NCI-H2107 treated with DMSO at 0.1 percent for 48 hours (cell line): ENCODE data around the gene KDM2A.

ENCODE experiments used
- DNase-seq: peaks from one replicate; lab custom pipeline; 2025; ENCODE audit not compliant: unreplicated experiment; lab: John Stamatoyannopoulos, UW

The KDM2A gene

DNA sequence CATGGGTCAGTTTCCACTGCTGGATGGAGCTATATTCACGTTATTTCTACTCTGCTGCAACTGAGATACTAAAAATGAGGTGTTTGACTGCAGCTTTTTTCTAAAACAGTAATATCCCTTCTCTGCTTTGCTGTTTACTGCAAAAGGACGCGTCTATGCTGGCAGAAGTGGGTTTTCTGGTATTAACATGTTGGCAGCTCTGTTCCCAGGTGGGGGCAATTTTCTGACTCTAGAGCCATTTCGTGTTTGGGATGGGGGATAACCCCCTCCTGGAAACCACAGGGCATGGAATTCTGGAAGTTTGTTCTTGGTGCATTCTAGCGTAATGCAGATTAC is 152.1 kb downstream of the KDM2A start:
- no peak for DNase-seq

DNA sequence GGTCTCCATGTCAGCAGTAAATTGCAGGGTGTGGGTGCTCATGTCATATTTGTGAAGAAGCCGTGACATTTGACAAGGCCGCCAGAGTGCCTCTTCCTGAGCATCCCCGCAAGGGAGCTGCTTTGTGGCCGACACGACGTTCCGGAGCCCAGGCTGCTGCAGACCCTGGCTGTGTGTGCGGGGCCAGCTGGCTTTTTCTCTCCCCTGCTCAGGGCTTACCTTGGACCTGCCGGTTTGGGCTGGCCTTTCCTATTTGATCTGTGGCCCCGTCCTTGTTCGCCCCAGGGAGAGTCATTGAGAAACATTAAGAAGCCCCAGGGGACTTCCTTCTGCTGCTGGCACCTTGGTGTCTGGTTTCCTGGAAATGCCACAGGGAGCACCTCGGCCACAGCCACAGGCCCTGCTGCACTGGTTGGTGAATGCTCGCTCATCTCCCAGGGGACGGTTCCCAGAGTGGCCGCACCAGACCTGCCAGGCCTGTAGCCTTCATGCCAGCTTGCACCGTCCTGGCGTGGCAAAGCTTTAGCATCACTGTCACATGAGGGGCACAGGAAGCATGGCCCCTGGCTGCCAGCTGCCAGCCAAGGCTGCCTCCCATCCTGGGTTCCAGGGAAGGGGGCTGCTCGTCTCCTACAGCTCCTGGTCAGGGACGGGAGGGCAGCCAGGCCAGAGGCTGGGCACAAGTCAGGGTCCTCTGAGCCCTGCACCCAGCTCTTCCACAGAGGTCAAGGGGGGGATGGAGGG is 152.7 kb downstream of the KDM2A start:
- peak; percentile 65 for DNase-seq

GRCh38 chr11:67272327-67273259 is 153.5 kb downstream of the KDM2A start:
- DNase-seq, result no peak

DNA sequence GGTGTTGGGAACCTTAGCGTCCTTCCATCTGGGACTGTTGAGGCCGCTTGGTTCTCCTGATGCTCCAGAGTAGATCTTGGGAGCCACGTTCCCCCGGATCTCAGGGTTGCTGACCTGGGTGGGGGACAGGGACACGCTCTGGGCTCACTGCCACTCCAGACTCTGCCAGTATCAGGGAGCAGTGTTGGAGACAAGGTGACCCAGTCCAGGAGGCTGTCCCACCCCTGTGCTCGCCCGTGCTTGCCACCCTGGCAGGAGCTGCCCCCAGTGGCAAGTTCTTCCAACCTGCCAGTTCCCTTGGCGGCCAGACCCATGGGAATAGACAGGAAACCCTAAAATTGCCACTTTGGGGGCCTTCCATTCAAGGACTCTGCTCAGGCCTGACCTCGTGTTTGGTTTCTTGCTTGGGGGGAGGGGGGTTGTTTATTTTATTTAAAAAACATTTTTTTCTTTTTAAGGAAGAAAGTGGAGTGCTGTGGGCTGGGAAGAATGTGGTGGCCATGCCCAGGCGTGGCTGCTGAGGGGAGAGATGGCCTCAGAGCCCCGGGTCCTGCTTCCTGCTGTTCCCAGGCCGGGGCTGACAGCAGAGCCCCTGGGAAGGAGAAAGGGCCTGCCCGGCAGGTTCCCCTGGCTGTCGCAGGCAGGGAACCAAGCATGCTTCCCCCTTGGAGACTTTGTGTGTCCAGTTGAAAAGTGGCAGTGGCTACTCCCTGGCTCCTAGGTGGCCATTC is 154.4 kb downstream of the KDM2A start:
- DNase-seq, result no peak

DNA sequence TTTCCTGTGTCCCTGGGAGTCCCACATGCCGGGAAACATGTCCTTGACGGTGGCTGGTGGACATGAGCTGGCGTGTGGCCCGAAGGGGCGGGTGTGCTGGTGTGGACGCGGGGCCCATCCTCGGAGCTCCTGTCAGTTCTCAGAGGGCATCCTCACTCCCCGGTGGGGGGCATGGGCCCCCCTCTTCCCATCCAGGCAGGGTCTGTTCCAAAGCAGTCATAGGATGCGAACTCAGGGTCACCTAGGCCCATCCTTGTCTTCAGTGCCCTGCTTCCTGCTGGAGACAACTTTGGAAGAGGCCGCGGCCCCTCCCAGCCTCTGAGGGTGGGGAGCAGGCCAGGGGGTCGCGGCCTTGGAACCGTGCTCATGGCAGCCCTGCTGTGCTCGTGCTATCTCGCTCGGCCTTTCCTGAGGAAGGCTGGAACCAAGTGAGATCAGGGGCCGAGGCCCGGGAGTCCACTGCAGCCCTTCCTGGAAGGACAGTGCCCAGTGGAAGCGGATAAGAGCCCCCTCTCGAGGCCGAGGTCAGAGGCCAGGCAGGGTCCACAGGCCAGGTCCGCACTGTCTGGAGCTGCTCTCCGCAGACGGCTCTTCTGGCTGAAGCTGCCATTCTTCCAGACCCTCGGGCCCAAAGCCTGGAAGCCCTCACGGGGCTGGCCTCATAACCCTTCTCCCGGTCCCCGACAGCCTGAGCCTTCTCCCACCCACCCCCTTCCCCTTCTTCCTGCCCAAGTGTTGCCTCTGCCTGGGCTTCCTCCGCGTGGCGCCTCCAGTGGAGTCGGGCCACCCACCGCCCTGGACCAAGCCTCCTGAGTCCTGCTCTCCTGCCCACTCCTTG is 155.9 kb downstream of the KDM2A start:
- DNase-seq, result no peak

- no peak for DNase-seq
Observed at GRCh38 chr11:67275606-67276409, 156.7 kb downstream of the KDM2A start.

GRCh38 chr11:67276781-67277230 is 157.7 kb downstream of the KDM2A start:
- no peak for DNase-seq

DNA sequence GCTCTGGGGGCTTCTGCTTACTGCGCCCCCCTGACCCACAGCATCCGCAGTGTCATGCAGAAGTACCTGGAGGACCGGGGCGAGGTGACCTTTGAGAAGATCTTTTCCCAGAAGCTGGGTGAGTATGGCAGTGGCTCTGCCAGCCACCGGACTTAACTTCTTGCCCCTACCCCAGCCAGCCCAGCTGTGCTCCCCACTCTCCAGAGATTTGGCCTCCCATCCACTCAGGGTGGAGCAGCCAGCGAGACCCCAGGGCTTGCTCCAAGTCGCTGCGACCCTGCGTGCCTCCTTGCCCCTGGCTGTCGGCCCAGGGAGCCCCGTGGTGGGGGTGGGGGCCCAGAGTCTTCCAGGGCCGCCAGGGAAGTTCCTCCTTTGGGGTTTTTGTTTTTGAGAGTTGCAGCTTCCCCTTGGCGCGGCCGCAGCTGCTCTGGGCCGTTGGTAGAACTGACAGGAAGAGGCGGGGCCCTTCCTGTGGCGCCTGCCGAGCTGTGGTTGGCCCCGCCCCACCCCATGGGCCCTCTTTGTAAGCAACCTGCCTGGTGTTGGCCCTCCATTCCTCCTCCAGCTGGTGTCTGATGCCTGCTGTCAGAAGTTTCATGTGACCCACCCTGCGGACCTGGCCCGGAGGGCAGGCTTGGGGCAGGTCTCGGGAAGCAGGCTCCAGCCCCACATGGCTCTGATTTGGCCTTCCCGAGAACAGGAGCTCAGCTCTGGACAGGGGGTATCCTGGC is 158.3 kb downstream of the KDM2A start:
- peak; percentile 81 for DNase-seq

GRCh38 chr11:67278135-67278938 is 159.3 kb downstream of the KDM2A start:
- DNase-seq, result no peak

- DNase-seq, result no peak
Observed at GRCh38 chr11:67278939-67279588, 160.0 kb downstream of the KDM2A start.

DNA sequence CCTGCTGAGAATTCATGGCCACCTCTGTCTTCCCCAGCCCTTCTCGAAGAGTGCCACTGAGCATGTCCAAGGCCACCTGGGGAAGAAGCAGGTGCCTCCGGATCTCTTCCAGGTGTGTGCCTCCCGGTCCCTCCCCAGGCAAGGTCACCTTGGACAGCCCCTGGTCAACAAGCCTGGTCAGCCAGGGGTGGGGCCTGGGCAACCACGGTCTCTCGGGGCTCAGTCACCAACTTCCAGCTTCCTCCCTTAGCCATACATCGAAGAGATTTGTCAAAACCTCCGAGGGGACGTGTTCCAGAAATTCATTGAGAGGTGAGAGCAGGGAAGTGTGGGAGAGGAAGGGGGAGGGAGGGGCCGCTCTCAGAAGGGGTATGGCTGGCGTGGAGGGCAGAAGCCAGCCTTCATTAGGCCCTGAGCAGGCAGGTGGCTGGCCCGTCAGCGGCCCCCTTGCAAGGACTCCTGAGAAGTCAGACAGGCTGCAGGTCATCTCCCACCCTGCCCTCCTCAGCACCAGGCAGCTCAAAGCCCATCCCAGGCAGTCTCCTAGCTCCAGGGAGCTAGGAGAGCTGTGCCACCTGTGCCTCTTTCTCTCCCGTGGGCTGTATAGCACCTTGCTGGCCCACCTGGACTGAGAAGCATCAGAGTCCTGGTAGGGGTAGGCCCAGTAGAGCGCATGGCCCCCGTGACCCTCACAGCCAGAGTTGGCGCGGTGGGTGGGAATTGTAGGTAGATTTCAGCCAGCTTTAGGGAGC is 160.7 kb downstream of the KDM2A start:
- DNase-seq, result no peak

DNA sequence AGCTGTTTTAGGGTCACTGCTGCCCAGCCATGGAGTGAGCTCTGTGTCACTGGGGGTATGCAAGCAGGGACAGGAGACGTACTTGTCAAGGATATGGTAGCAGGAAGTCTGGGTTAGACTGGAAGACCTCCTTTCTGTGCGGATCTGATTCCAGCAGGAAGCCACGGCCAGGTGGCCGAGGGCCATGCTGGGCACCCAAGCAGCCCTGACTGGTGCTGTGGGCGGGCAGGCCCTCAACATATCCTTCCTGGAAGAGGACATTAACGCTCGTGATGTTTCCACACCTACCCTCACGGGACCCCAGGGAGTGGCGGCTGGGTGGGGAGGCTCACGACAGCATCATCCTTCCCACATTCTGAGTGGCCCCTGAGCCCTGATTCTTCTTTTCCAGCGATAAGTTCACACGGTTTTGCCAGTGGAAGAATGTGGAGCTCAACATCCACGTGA is 161.3 kb downstream of the KDM2A start:
- no peak for DNase-seq

DNA sequence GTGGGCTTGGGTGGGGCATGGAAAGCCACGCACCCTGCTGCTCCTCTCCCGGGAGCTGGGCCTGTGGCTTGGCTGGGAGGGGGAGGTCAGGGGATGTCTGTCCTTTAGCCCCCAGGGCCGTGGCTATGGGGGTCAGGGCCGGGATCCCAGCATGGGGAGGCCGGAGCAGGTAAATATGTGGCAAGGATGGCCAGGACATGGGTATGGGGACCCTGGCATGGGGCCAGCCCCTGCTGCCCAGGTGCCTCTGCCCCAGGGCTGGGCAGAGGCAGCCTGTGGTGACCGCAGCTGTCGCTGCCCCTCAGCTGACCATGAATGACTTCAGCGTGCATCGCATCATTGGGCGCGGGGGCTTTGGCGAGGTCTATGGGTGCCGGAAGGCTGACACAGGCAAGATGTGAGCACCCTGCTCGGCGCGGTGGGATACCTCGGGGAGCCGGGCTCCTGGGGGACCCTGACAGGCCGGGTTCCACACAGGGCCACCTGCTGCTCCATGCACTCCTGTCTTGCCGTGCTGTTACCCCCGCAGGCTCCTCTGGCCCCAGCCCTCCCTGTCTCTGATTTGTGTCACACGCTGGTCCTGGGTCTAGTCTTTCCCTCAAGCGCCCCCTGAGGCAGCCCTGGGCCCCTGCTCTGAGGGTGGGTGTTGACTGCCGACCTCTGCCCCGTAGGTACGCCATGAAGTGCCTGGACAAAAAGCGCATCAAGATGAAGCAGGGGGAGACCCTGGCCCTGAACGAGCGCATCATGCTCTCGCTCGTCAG is 161.9 kb downstream of the KDM2A start:
- no peak for DNase-seq

DNA sequence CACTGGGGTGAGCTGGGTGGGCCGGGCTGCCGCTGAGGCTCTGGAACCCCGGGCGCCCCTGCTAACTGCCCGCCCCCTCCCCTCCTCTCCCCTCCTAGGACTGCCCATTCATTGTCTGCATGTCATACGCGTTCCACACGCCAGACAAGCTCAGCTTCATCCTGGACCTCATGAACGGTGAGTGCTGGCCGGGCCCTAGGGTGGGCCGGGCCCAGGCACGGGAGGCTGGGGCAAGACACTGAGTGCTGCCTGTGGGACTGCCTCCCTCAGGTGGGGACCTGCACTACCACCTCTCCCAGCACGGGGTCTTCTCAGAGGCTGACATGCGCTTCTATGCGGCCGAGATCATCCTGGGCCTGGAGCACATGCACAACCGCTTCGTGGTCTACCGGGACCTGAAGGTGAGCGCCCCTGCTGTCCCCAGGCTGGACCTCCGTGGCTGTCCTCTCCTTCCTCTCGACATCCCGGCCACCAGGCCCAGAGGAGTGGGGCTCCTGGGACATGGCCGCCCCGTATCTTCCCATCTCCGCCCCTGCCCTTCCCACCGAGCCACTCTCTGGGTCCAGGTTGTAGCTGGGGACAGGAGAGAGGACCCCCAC is 162.6 kb downstream of the KDM2A start:
- no peak for DNase-seq

DNA sequence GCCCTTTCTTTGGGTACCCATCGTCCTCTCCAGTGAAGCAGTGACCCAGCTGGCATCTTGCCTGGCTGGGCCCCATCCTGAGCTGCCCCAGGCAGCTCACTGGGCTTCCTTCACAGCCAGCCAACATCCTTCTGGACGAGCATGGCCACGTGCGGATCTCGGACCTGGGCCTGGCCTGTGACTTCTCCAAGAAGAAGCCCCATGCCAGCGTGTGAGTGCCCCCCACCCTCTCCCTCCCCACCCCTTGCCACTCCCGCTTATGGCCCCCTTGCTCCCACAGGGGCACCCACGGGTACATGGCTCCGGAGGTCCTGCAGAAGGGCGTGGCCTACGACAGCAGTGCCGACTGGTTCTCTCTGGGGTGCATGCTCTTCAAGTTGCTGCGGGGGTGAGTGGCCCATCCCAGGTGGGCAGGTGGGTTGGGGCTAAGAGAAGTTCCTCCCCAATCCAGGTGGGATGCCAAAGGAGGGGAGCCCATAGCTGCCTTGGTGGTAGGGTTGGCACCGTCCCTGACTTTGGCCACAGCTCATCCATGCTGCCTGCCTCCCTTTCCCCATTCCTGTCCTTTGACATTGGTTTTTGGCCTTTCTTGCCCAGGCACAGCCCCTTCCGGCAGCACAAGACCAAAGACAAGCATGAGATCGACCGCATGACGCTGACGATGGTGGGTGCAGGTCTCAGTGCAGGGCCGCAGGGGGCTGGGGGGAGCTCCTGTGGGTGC is 163.3 kb downstream of the KDM2A start:
- no peak for DNase-seq
